Gastrocnemius medialis (tissue), 4 donors: ENCODE measurements around the gene SERPINE1.

Source experiments
- CTCF ChIP-seq, 5 experiments: fragments of 450-650 bp in 3 of 5; fragments of 200-600 bp in 2 of 5; sonication (generic) in 2 of 5; IDR thresholded peaks in 4 of 5; conservative IDR thresholded peaks in 1 of 5; 1 replicate in 4 of 5; 2 replicates in 1 of 5; pipeline ENCODE4 v1.5.1; 2016 to 2019; ENCODE audit warnings: antibody characterized with exemption in 5 of 5, mild to moderate bottlenecking in 3 of 5, moderate library complexity in 3 of 5
- POLR2A ChIP-seq, 2 donors: fragments of 450-650 bp; IDR thresholded peaks; one replicate each; pipeline ENCODE4 v1.6.1; 2017; ENCODE audit warnings: antibody characterized with exemption in 2 of 2, mild to moderate bottlenecking in 2 of 2, moderate library complexity in 2 of 2

GRCh38 chr7:101100858-101101847 is 25.8 kb upstream of the SERPINE1 start:
- TF ChIP-seq CTCF (IDR thresholded peaks at IDR 0.05 in 4 of 5, conservative IDR thresholded peaks at IDR 0.05 in 1 of 5) (no peak), POLR2A (IDR thresholded peaks at IDR 0.05) (no peak)
